A549 (cell line): ENCODE data around the gene SUMF1.

Experiments
- ESRRA ChIP-seq: fragments of 150-350 bp; IDR thresholded peaks from 2 replicates; pipeline ENCODE4 v1.6.1; 2014; ENCODE audit warnings: mild to moderate bottlenecking, low read length, borderline replicate concordance
- FOSL2 ChIP-seq, 2 experiments: fragments of 450-650 bp in 1 of 2; fragments of >200 bp in 1 of 2; sonication (Bioruptor Twin) in 1 of 2; formaldehyde crosslinking; IDR thresholded peaks; 2 replicates each; pipeline versions ENCODE4 v1.5.0 to v1.6.1; 2016 to 2020; ENCODE audit warnings: mild to moderate bottlenecking in 1 of 2, moderate library complexity in 1 of 2
- HDAC2 ChIP-seq: fragments of 200-600 bp; sonication (generic); IDR thresholded peaks from 2 replicates; pipeline ENCODE4 v1.6.1; 2016
- KDM5A ChIP-seq: fragments of 200-600 bp; sonication (generic); IDR thresholded peaks from 2 replicates; pipeline ENCODE4 v1.6.1; 2016; ENCODE audit warnings: antibody characterized with exemption, mild to moderate bottlenecking
- MAZ ChIP-seq: fragments of 150-350 bp; IDR thresholded peaks from 2 replicates; pipeline ENCODE4 v1.6.1; 2014; ENCODE audit warnings: antibody characterized with exemption, low read depth, low read length, borderline replicate concordance
- MYC ChIP-seq: IDR thresholded peaks from 2 replicates; pipeline ENCODE4 v1.6.1; 2012; ENCODE audit warnings: mild to moderate bottlenecking, inconsistent platforms, low read length, improper control_type of control experiment, borderline replicate concordance
- POLR2A ChIP-seq: IDR thresholded peaks from 2 replicates; pipeline ENCODE4 v1.6.1; 2012; ENCODE audit warnings: mild to moderate bottlenecking, low read length
- RAD21 ChIP-seq, 2 experiments: fragments of >200 bp in 1 of 2; sonication (Bioruptor Twin) in 1 of 2; formaldehyde crosslinking in 1 of 2; IDR thresholded peaks in 1 of 2; conservative IDR thresholded peaks in 1 of 2; 2 replicates in 1 of 2; 3 replicates in 1 of 2; pipeline ENCODE4 v1.6.1; 2012 to 2018; ENCODE audit warnings: inconsistent platforms in 1 of 2
- SMC3 ChIP-seq: fragments of >200 bp; sonication (Bioruptor Twin); formaldehyde crosslinking; IDR thresholded peaks from 3 replicates; pipeline ENCODE4 v1.6.1; 2018; ENCODE audit warnings: inconsistent platforms
- TP53 ChIP-seq: fragments of 250-450 bp; sonication (Bioruptor Pico); IDR thresholded peaks from 2 replicates; pipeline ENCODE4 v1.5.0; 2021; ENCODE audit warnings: mild to moderate bottlenecking, moderate library complexity
- ZNF302 ChIP-seq: fragments of 250-450 bp; sonication (Bioruptor Pico); IDR thresholded peaks from 2 replicates; pipeline ENCODE4 v1.9.0; 2021; ENCODE audit warnings: inconsistent platforms, mild to moderate bottlenecking, moderate library complexity
- ZSCAN20 ChIP-seq: fragments of 250-450 bp; sonication (Bioruptor Pico); IDR thresholded peaks from 2 replicates; pipeline ENCODE4 v1.8.0; 2022; ENCODE audit warnings: mild to moderate bottlenecking, moderate library complexity
- TF ChIP-seq, protein P1 (sequence below): fragments of >200 bp; sonication (Bioruptor Twin); formaldehyde crosslinking; IDR thresholded peaks from 3 replicates; pipeline ENCODE4 v1.5.1; 2016
- TF ChIP-seq, protein P2 (sequence below): IDR thresholded peaks from 2 replicates; pipeline ENCODE4 v1.6.1; 2012

DNA sequence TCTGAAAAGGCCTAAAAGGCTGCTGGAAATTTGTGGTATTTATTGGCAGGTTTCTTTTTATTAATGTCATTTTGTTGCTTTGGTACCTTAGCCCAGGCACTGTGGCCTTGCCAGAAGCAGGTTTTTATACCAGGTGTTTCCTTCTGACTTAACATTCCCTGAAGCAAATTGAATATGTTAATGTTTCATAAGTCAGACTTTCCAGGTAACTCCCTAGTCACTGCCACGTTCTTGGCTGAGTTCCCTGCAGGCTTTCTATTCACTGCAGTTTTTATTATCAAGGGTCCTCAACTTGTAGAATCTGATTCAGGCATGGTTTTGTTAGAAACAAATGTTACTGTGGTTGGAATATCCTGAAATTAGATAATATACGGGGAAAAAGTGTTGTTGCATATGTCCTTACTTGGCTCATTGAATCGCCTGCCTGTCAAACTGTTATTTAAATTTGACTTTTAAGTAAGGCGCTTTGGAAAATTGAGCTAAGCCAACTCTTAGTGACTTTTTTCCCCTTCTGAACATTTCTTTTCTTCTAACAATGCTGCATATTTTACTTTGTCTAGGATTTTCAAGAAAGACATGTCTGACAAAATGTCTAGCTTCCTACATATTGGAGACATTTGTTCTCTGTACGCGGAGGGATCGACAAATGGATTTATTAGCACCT lies 49.0 kb upstream of the SUMF1 start:
- TF ChIP-seq, protein P1, sequence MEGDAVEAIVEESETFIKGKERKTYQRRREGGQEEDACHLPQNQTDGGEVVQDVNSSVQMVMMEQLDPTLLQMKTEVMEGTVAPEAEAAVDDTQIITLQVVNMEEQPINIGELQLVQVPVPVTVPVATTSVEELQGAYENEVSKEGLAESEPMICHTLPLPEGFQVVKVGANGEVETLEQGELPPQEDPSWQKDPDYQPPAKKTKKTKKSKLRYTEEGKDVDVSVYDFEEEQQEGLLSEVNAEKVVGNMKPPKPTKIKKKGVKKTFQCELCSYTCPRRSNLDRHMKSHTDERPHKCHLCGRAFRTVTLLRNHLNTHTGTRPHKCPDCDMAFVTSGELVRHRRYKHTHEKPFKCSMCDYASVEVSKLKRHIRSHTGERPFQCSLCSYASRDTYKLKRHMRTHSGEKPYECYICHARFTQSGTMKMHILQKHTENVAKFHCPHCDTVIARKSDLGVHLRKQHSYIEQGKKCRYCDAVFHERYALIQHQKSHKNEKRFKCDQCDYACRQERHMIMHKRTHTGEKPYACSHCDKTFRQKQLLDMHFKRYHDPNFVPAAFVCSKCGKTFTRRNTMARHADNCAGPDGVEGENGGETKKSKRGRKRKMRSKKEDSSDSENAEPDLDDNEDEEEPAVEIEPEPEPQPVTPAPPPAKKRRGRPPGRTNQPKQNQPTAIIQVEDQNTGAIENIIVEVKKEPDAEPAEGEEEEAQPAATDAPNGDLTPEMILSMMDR: no peak
- TF ChIP-seq SMC3 (no peak), POLR2A (no peak), ZSCAN20 (no peak), HDAC2 (no peak), KDM5A (no peak), TP53 (CRISPR knock-in tag) (no peak), MYC (no peak), ZNF302 (CRISPR knock-in tag) (no peak), RAD21 (conservative IDR thresholded peaks at IDR 0.05 in 1 of 2, IDR thresholded peaks at IDR 0.05 in 1 of 2) (no peak), FOSL2 (IDR thresholded peaks at IDR 0.05) (no peak), FOSL2 (CRISPR knock-in tag; IDR thresholded peaks at IDR 0.05) (no peak), ESRRA (no peak), MAZ (no peak)
- TF ChIP-seq, protein P2, sequence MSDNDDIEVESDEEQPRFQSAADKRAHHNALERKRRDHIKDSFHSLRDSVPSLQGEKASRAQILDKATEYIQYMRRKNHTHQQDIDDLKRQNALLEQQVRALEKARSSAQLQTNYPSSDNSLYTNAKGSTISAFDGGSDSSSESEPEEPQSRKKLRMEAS: no peak
